Hematopoietic multipotent progenitor cell (in vitro differentiated cells): ENCODE results near the gene SND1. TPM values are rescaled to one million over a fixed set of nuclear protein-coding genes. Genes with fewer than 3 reads are reported as not detected.

ENCODE experiments used
- DNase-seq, 3 donors: peaks; one replicate each; pipeline ENCODE4 v3.0.0-alpha.2; 2011 to 2015; ENCODE audit warnings: low read depth in 2 of 3, low spot score in 2 of 3
- total RNA-seq: library from RNA; depleted of rRNA; stranded (reverse); fragments of >200 nt; gene quantifications from one replicate; pipeline ENCODE4 v1.2.3, GENCODE V29; 2012

Gene SND1
- total RNA-seq, 1 donor = 165 TPM

- DNase-seq = no peak
Observed at GRCh38 chr7:128029405-128029995, 377.5 kb downstream of the SND1 start.

GRCh38 chr7:128030263-128030653 lies 378.3 kb downstream of the SND1 start:
- no peak for DNase-seq

GRCh38 chr7:128030654-128031611 lies 378.9 kb downstream of the SND1 start, which contains the start of gene LRRC4:
LRRC4 (minus strand) TSS chr7:128031437; CDS start chr7:128030640, 797 bp downstream.
- DNase-seq = peak in 2 of 3 donors; percentile 42 to 64

GRCh38 chr7:128031901-128032604 lies 380.1 kb downstream of the SND1 start:
- peak; percentile 19 to 83 (median 77) for DNase-seq

- DNase-seq = peak in 2 of 3 donors; percentile 11 to 32
Observed at GRCh38 chr7:128032605-128033235, 380.7 kb downstream of the SND1 start.

GRCh38 chr7:128033246-128033645 lies 381.3 kb downstream of the SND1 start:
- DNase-seq = no peak

- no peak for DNase-seq
Observed at GRCh38 chr7:128034825-128035224, 382.8 kb downstream of the SND1 start.

GRCh38 chr7:128035712-128036111 lies 383.7 kb downstream of the SND1 start:
- peak in 1 of 3 donors; percentile 23 for DNase-seq

GRCh38 chr7:128036226-128036940 lies 384.4 kb downstream of the SND1 start:
- no peak for DNase-seq

GRCh38 chr7:128037081-128037480 lies 385.1 kb downstream of the SND1 start:
- no peak for DNase-seq

GRCh38 chr7:128037880-128038619 lies 386.1 kb downstream of the SND1 start:
- no peak for DNase-seq

GRCh38 chr7:128039544-128039953 lies 387.6 kb downstream of the SND1 start:
- DNase-seq = no peak

- no peak for DNase-seq
Observed at GRCh38 chr7:128040205-128040604, 388.2 kb downstream of the SND1 start.

GRCh38 chr7:128041203-128041602 lies 389.2 kb downstream of the SND1 start:
- DNase-seq = no peak

- no peak for DNase-seq
Observed at GRCh38 chr7:128042012-128042411, 390.0 kb downstream of the SND1 start.

GRCh38 chr7:128044064-128044463 lies 392.1 kb downstream of the SND1 start:
- DNase-seq = no peak

- DNase-seq = no peak
Observed at GRCh38 chr7:128045158-128045557, 393.2 kb downstream of the SND1 start.

GRCh38 chr7:128045766-128046165 lies 393.8 kb downstream of the SND1 start:
- no peak for DNase-seq

GRCh38 chr7:128052404-128052803 lies 400.4 kb downstream of the SND1 start:
- DNase-seq = no peak
